ENCODE data around the gene MUL1. TPM values are rescaled to one million over a fixed set of nuclear protein-coding genes. Genes with fewer than 3 reads are reported as not detected.

MUL1 gene
- total RNA-seq, 1 experiment from 2014 or later, result 21.9 TPM

- Mint-ChIP-seq H3K9me3 (no peaks in the 10 kb centered on the region), H3K27me3 (ENCODE audit: low read depth) (peaks cover 32% of the 10 kb centered on the region), H3K36me3 (no peaks in the 10 kb centered on the region), H3K4me3 (no peak overlapping the region), H3K27ac (no peak overlapping the region), H3K4me1 (peaks cover 11% of the 10 kb centered on the region)
- ChIA-PET CTCF (interaction anchor here (0.6 kb wide), 1 partner anchor 79 kb away, joined by 3 read pairs; no protein-coding TSS in a partner anchor), POLR2A (no interaction called here)
- DNase-seq (ENCODE audit: low spot score) (no peak), ATAC-seq (no peak)
- TF ChIP-seq NR3C1 (CRISPR knock-in tag; conservative IDR thresholded peaks at IDR 0.05; ENCODE audit: low read depth), result no peak
- TF ChIP-seq EMX1 (CRISPR knock-in tag; IDR thresholded peaks at IDR 0.05), result no peak
- TF ChIP-seq ATF3 (CRISPR knock-in tag; conservative IDR thresholded peaks at IDR 0.05), result no peak
- no peak for TF ChIP-seq TEAD1 (CRISPR knock-in tag; IDR thresholded peaks at IDR 0.05)
- no peak for TF ChIP-seq AFF4 (CRISPR knock-in tag; IDR thresholded peaks at IDR 0.05; ENCODE audit: borderline replicate concordance)
- no peak for TF ChIP-seq FOXJ3 (CRISPR knock-in tag; IDR thresholded peaks at IDR 0.05; ENCODE audit: borderline replicate concordance)
- TF ChIP-seq ZNF121 (CRISPR knock-in tag; IDR thresholded peaks at IDR 0.05), result no peak
- TF ChIP-seq ELF4 (CRISPR knock-in tag; IDR thresholded peaks at IDR 0.05; ENCODE audit: low read depth), result no peak
- TF ChIP-seq ZNF423 (CRISPR knock-in tag; IDR thresholded peaks at IDR 0.05), result no peak
- TF ChIP-seq ATF2 (CRISPR knock-in tag; IDR thresholded peaks at IDR 0.05; ENCODE audit: borderline replicate concordance, low read depth), result no peak
- no peak for TF ChIP-seq JUN (CRISPR knock-in tag; IDR thresholded peaks at IDR 0.05)
- no peak for TF ChIP-seq NFYB (CRISPR knock-in tag; conservative IDR thresholded peaks at IDR 0.05; ENCODE audit: low read depth)
- TF ChIP-seq CTCF (IDR thresholded peaks at IDR 0.05), result no peak
- no peak for TF ChIP-seq ATF1 (CRISPR knock-in tag; IDR thresholded peaks at IDR 0.05)
- no peak for TF ChIP-seq HMGA2 (CRISPR knock-in tag; IDR thresholded peaks at IDR 0.05)
- TF ChIP-seq MYBL2 (CRISPR knock-in tag; IDR thresholded peaks at IDR 0.05), result no peak
- no peak for TF ChIP-seq ZNF416 (CRISPR knock-in tag; IDR thresholded peaks at IDR 0.05)
- TF ChIP-seq ZNF425 (CRISPR knock-in tag; conservative IDR thresholded peaks at IDR 0.05), result no peak
These were observed 47.2 kb upstream of the MUL1 start for GRCh38 chr1:20555025-20555757.

Measured in WTC11 (cell line).